ENCODE results near the gene KCNMB2. TPM values are rescaled to one million over a fixed set of nuclear protein-coding genes. Genes with fewer than 3 reads are reported as not detected.

KCNMB2 gene
- total RNA-seq, 1 donor from 2014 or later, result 0.56 TPM

DNA sequence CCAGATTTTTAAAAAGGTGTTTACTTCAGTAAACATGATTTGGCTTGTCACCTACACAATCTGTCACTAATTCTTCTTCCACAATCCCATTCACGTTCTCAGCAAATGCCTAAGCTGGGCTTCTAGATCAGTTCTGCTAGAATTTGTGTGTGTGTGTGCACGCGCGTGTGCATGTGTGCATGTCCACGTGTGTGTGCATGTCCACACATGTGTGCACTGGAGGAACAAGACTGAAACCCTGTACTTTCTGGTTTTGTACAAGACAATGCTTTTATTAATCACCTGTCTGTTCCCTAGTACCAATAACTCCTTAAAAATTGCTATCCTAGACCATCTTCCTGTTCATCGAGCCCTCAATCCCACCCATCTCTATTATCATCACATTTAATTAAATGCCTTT is 229.2 kb downstream of the KCNMB2 start:
- Histone ChIP-seq H3K9me3 (no peaks in the 10 kb centered on the region), H3K27ac (no peak overlapping the region), H3K36me3 (no peaks in the 10 kb centered on the region), H3K4me1 (no peaks in the 10 kb centered on the region), H3K4me3 (no peak overlapping the region), H3K27me3 (ENCODE audit: low read depth) (no peaks in the 10 kb centered on the region)
- TF ChIP-seq, protein P1, sequence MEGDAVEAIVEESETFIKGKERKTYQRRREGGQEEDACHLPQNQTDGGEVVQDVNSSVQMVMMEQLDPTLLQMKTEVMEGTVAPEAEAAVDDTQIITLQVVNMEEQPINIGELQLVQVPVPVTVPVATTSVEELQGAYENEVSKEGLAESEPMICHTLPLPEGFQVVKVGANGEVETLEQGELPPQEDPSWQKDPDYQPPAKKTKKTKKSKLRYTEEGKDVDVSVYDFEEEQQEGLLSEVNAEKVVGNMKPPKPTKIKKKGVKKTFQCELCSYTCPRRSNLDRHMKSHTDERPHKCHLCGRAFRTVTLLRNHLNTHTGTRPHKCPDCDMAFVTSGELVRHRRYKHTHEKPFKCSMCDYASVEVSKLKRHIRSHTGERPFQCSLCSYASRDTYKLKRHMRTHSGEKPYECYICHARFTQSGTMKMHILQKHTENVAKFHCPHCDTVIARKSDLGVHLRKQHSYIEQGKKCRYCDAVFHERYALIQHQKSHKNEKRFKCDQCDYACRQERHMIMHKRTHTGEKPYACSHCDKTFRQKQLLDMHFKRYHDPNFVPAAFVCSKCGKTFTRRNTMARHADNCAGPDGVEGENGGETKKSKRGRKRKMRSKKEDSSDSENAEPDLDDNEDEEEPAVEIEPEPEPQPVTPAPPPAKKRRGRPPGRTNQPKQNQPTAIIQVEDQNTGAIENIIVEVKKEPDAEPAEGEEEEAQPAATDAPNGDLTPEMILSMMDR (IDR thresholded peaks at IDR 0.05), result no peak
- intact Hi-C loops (cut with DNase I), result no loop called here
- DNase-seq (no peak), ATAC-seq (no peak)

DNA sequence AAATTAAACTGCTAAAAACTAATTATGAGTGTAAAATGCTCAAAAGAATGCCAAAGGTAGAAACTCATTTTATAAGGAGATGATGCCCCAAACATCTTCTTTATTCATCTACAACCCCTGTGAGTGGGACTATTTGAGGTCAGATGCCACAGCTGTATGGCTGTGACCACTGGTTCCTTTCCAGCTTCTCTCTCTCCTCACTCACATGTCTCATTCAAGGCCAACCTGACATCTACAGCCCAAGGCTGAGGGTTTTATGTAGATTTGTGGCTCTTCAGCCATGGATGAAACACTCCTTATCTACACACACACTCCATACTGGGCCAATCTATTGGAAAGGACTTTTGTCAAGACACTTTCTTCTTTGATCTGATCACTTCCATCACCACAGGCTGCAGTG is 231.3 kb downstream of the KCNMB2 start:
- TF ChIP-seq, protein P1 (IDR thresholded peaks at IDR 0.05), result no peak
- H3K27ac ChIP-seq, result no peak overlapping the region
- ATAC-seq, result no peak
- H3K9me3 ChIP-seq, result no peaks in the 10 kb centered on the region
- H3K27me3 ChIP-seq (ENCODE audit: low read depth), result no peaks in the 10 kb centered on the region
- H3K36me3 ChIP-seq, result no peaks in the 10 kb centered on the region
- H3K4me1 ChIP-seq, result no peaks in the 10 kb centered on the region
- intact Hi-C loops (cut with DNase I), result no loop called here
- DNase-seq, result no peak
- H3K4me3 ChIP-seq, result no peak overlapping the region

DNA sequence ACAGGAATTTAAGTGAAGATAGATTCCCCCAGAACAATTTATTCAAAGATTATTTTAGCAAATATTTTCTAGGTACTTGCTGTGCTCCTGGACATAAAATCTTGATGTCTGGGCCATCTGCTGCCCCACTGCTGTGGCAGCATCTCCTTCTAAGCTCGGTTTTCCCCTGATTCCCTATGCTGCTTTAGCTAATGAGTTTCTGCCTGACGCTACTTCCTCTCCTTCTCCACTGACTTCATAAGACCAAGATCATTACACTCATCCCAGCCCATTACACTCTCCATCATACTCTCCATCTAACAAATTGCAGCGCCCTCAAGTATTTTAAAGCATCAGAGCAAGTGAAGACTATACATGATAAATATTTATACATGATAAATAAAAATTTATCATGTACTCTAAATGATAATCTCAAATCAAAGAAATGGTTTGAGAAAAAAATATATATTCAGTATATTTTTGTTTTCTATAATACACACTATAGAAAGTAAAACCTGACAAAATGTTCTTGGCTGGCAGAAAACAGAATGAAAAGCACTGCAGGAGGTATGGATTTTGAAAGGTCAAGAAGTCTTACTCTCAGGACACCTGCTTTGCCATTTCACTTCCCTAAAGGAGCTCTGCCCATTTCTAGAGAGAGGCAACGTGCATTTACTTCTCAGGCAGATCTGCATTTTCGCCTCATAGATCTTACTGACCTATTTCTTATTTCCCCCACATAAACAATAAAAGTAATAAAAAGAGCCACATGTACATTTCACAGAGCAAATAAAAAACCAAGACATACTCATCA is 232.0 kb downstream of the KCNMB2 start:
- Histone ChIP-seq H3K4me3 (no peak overlapping the region), H3K27me3 (ENCODE audit: low read depth) (no peaks in the 10 kb centered on the region), H3K4me1 (no peaks in the 10 kb centered on the region), H3K36me3 (no peaks in the 10 kb centered on the region), H3K9me3 (no peaks in the 10 kb centered on the region), H3K27ac (no peak overlapping the region)
- ATAC-seq (no peak), DNase-seq (no peak)
- TF ChIP-seq, protein P1 (IDR thresholded peaks at IDR 0.05), result no peak
- intact Hi-C loops (cut with DNase I), result no loop called here

DNA sequence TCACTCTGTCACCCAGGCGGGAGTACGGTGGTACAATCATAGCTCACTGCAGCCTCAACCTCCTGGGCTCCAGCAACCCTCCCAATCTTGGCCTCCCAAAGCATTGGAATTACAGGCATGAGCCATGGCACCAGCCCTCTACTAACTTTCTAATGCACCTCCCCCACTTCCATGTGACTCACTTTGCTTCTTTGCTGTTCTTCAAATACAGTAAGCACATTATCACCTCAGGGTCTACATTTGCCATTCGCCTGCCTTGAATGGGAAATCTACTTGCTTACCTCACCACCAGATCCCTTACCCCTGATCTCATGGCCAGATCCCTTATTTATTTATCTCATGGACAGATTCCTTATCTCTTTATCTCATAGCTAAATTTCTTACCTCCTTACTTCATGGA is 235.3 kb downstream of the KCNMB2 start:
- no peaks in the 10 kb centered on the region for H3K27me3 ChIP-seq (ENCODE audit: low read depth)
- H3K36me3 ChIP-seq, result no peaks in the 10 kb centered on the region
- DNase-seq (no peak), ATAC-seq (no peak)
- no peak overlapping the region for H3K4me3 ChIP-seq
- TF ChIP-seq, protein P1 (IDR thresholded peaks at IDR 0.05), result no peak
- no peak overlapping the region for H3K27ac ChIP-seq
- no peaks in the 10 kb centered on the region for H3K9me3 ChIP-seq
- H3K4me1 ChIP-seq, result no peaks in the 10 kb centered on the region
- intact Hi-C loops (cut with DNase I), result no loop called here

DNA sequence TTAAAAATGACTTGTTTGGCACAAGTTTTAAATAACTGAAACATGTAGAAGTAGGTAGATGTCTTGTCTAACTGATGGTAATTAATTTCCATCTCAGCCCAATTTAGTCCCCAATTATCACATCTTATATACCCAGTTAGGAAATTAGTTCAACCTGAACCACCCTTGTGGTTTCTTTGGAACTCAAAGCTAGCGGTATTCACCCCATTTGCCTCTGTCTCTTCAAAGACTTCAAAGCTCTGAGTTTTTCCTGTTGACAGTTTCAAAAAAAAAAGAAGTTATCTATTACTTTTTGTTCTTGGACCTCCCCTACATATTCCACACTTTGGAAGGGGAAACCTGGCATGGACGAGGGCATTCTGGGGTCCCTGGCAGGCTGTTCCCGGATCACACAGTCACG is 236.5 kb downstream of the KCNMB2 start:
- H3K4me1 ChIP-seq, result no peaks in the 10 kb centered on the region
- H3K27ac ChIP-seq, result no peak overlapping the region
- ATAC-seq (no peak), DNase-seq (no peak)
- intact Hi-C loops (cut with DNase I), result no loop called here
- no peaks in the 10 kb centered on the region for H3K36me3 ChIP-seq
- H3K9me3 ChIP-seq, result no peaks in the 10 kb centered on the region
- H3K27me3 ChIP-seq (ENCODE audit: low read depth), result no peaks in the 10 kb centered on the region
- H3K4me3 ChIP-seq, result no peak overlapping the region
- TF ChIP-seq, protein P1 (IDR thresholded peaks at IDR 0.05), result no peak

All from lower lobe of right lung (tissue), 2 donors.